GM18526 (cell line): ENCODE results near the gene RNF152.

Experiments used
- POLR2A ChIP-seq: IDR thresholded peaks from 3 replicates; pipeline ENCODE4 v1.6.1; 2011; ENCODE audit not compliant: insufficient read length; ENCODE audit errors: extremely low read depth

Gene RNF152

DNA sequence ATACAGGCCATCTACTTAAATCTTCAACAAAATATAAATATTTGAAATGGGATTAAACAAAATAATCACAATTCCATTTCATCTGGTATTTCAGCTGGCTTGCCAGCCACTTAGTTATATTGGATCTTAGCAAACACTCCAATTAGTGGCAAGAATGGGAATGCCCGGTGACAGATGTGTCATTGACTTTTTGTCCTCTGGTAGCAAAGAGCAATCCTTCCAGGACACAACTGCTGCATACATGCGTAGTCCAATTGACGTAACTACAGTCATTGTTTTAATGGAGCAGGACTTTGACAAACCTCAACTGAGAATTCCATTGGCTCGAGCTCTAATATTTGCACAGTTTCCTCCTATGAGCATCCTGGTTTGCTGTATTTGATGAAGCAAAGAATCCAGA, 69.9 kb downstream of the RNF152 start:
- no peak for TF ChIP-seq POLR2A

DNA sequence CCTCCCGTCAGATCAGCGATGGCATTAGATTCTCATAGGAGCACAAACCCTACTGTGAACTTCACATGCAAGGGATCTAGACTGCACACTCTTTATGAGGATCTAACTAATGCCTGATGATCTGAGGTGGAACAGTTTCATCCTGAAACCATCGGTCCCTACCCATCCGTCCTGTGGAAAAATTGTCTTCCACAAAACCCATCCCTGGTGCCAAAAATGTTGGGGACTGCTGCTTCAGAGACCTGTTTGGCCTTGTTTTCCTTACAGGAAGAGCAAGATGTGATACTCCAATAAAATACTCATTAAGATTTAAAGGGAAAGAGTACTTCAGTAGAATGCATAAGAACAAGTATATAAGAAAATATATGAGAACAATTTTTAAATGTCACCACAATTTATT, 71.1 kb downstream of the RNF152 start:
- TF ChIP-seq POLR2A: no peak

- TF ChIP-seq POLR2A: no peak
Observed at GRCh38 chr18:61820882-61821281, 71.9 kb downstream of the RNF152 start.

- TF ChIP-seq POLR2A: no peak
Observed at GRCh38 chr18:61817086-61817485, 75.7 kb downstream of the RNF152 start.

GRCh38 chr18:61815885-61816470, 76.8 kb downstream of the RNF152 start:
- no peak for TF ChIP-seq POLR2A

DNA sequence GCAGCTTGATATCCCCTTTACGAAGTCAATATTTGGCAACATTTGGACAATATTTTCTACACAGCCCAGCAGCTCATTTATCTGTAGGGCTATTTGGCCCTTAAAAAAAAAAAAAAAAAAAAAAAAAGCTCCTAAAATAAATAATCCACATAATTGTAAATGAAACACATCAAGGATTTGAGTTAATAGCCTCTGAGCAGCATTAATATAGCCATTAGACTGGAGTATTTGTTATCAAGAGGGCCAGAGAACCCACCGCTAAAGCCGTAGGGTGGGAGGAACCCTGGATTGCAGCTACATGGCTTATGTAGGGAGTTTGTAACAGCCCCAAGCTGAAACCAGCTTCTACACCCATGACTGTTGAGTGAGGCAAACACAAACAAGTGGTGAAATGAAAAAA, 84.5 kb downstream of the RNF152 start:
- TF ChIP-seq POLR2A: no peak

DNA sequence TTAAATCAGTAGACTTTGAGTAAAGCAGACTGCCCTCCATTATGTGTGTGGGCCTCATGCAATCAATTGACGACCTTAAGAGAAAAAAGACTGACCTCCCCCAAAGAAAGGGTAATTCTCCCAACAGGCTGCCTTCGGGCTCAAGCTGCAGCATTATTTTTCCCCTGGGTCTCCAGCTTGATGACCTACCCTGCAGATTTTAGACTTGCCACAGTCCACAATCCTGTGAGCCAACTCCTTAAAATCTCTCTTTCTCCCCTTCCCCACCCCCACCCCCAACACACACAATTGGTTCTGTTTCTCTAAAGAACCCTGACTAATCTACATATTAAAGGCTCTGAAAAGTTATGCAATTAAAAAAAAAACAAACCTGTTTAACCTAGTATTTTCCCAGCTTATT, 89.4 kb downstream of the RNF152 start:
- no peak for TF ChIP-seq POLR2A

GRCh38 chr18:61797696-61798590, 94.9 kb downstream of the RNF152 start:
- no peak for TF ChIP-seq POLR2A

DNA sequence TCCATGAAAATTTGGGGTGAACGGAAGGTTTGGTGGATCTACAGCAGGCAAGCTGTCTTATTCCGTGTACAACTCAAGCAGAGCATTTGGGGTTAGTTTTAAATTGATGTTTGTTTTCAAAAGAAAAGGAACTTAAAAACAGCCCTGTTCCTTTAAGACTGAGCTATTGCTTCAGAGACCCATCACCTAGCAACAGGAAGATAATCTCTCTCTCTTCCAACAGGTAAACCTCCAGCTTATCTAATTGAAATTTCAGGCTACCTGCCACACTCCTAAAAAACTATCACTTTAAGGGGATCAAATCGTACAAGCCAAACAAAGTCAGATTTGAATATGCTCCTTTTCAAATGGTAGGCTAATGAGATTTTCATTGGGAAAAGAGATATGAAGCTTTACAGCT, 101.8 kb downstream of the RNF152 start:
- TF ChIP-seq POLR2A: no peak

GRCh38 chr18:61785588-61785987, 107.2 kb downstream of the RNF152 start:
- no peak for TF ChIP-seq POLR2A

- no peak for TF ChIP-seq POLR2A
Observed at GRCh38 chr18:61784834-61785233, 108.0 kb downstream of the RNF152 start.

DNA sequence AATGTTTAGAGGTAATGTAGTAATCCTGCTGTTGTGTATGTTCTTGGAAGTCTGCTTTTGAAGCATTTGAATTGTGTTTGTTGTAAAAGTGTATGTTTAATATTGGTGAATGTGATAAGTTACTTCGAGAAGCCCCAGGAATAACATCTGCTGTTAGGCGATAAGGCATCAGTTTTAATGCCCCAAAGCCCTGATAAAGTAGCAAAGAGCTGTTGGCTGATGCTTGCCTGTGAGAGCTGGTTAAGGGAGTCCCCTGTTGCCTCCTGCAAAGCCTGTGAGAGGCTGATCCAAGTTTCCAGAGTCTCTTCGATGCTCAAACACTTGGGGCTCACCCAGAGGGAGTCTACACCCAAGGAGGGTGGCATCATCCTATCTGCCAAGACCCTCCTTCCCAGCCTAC, 110.3 kb downstream of the RNF152 start:
- TF ChIP-seq POLR2A: no peak

GRCh38 chr18:61774846-61775245, 118.0 kb downstream of the RNF152 start:
- no peak for TF ChIP-seq POLR2A

DNA sequence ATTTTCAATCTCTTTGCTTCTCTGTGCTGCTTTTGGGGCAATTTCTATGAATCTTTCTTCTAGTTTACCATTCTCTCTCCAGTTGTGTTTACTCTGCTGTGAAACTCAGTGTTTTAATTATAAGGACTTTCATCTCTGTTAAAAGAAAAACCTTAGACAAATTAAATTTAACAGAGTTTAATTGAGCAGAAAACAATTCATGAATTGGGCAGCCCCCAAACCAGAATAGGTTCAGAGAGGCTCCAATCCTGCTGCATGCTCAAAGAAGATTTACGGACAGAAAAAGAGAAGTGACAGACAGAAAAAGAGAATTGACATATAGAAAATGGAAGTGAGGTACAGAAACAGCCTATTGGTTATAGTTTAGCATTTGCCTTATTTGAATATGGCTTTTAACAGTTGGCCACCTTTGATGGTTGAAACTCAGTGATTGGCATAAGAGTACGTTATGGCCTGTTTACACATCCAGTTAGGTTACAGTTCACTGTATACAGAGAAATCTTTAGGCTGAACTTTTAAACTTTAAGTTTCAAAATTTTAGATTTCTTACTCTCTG, 120.4 kb downstream of the RNF152 start:
- no peak for TF ChIP-seq POLR2A

DNA sequence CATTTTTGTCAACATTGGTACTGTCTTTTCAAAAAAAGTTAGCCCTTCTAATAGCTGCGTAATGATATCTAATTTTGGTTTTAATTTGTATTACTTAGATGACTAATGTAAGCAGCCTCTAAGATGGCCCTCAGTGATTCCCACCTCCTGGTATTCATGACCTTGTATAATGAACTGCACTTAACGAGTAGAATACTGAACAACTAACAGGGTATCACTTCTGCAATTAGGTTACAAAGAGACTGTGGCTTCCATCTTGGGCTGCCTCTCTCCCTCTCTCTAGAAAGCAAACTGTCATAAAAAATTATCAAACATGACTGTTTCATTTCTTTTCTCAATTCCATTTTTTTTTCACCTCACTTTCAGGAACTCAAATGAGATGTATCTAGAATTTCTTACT, 120.9 kb downstream of the RNF152 start:
- no peak for TF ChIP-seq POLR2A

DNA sequence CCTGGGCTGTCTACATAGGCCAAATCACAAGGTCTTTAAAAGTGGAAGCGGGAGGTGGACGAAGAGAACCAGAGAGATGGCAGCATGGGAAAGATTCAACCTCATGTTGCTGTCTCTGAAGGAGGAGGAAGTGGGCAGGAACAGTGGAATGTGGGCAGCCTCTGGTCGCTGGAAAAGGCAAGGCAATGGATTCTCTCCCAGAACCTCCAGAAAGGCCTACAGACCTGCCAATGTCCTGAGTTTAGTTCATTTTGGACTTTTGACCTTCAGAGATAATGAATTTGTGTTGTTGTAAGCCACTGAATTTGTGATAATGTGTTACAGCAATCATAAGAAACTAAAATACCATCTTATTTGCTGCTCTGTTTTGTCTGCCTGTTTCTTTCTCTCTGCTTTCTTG, 122.5 kb downstream of the RNF152 start:
- TF ChIP-seq POLR2A: no peak
